Neural cell (in vitro differentiated cells): ENCODE data around the gene SNRPA1. TPM values are rescaled to one million over a fixed set of nuclear protein-coding genes. Genes with fewer than 3 reads are reported as not detected.

Experiments used
- H2AFZ ChIP-seq: fragments of 200-600, 300-800 bp; sonication (generic), shearing (Covaris generic); 2 replicates; pipeline ENCODE4 v1.6.0; 2014; ENCODE audit warnings: low read depth, mild to moderate bottlenecking, antibody characterized with exemption, low read length, moderate library complexity
- H3F3A ChIP-seq: fragments of 200-600 bp; shearing (Covaris generic); 2 replicates; pipeline ENCODE4 v1.6.1; 2016; ENCODE audit warnings: mild to moderate bottlenecking, moderate library complexity, mixed read lengths, antibody characterized with exemption, low read length; ENCODE audit not compliant: insufficient read depth, poor library complexity, severe bottlenecking
- H3K27ac ChIP-seq: fragments of 200-600, 300-800 bp; sonication (generic), shearing (Covaris generic); 2 replicates; pipeline ENCODE4 v1.5.1; 2014; ENCODE audit warnings: mild to moderate bottlenecking, low read length, moderate library complexity
- H3K27me3 ChIP-seq: fragments of 300-800, 200-600 bp; sonication (generic), shearing (Covaris generic); 2 replicates; pipeline ENCODE4 v1.6.0; 2014; ENCODE audit warnings: mild to moderate bottlenecking, low read depth, low read length, moderate library complexity; ENCODE audit not compliant: insufficient read depth
- H3K36me3 ChIP-seq: fragments of 300-800, 200-600 bp; sonication (generic), shearing (Covaris generic); 2 replicates; pipeline ENCODE4 v1.5.1; 2014; ENCODE audit warnings: mild to moderate bottlenecking, antibody characterized with exemption, low read length, moderate library complexity; ENCODE audit not compliant: insufficient read depth
- H3K4me2 ChIP-seq: fragments of 300-800, 200-600 bp; sonication (generic), shearing (Covaris generic); 2 replicates; pipeline ENCODE4 v1.6.0; 2014; ENCODE audit warnings: mild to moderate bottlenecking, low read length
- H3K4me3 ChIP-seq: fragments of 300-800, 200-600 bp; sonication (generic), shearing (Covaris generic); 2 replicates; pipeline ENCODE4 v1.5.1; 2014; ENCODE audit warnings: mild to moderate bottlenecking, low read length, moderate library complexity
- H3K79me2 ChIP-seq: fragments of 200-600 bp; shearing (Covaris generic); replicated peaks from 2 replicates; pipeline ENCODE4 v1.6.0; 2014; ENCODE audit warnings: mild to moderate bottlenecking, low read length, moderate library complexity; ENCODE audit not compliant: insufficient read depth
- H3K9ac ChIP-seq: fragments of 300-800, 200-600 bp; sonication (generic), shearing (Covaris generic); 2 replicates; pipeline ENCODE4 v1.6.1; 2016; ENCODE audit warnings: mild to moderate bottlenecking, low read length, mixed read lengths
- H3K9me2 ChIP-seq: fragments of 200-600 bp; shearing (Covaris generic); 2 replicates; pipeline ENCODE4 v1.6.1; 2016; ENCODE audit warnings: mild to moderate bottlenecking, low read length, mixed read lengths; ENCODE audit not compliant: insufficient read depth
- H3K9me3 ChIP-seq: fragments of 200-600, 300-800 bp; sonication (generic), shearing (Covaris generic); 2 replicates; pipeline ENCODE4 v1.6.1; 2016; ENCODE audit warnings: mild to moderate bottlenecking, mixed run types, low read length, moderate library complexity, mixed read lengths
- H4K20me1 ChIP-seq: fragments of 200-600 bp; shearing (Covaris generic); 2 replicates; pipeline ENCODE4 v1.6.1; 2016; ENCODE audit warnings: mild to moderate bottlenecking, mixed run types; ENCODE audit not compliant: insufficient read depth
- EP300 ChIP-seq: fragments of 450-650 bp; conservative IDR thresholded peaks from 2 replicates; pipeline ENCODE4 v1.6.1; 2014; ENCODE audit warnings: antibody characterized with exemption, mild to moderate bottlenecking, moderate library complexity; ENCODE audit not compliant: poor library complexity, severe bottlenecking
- EZH2 ChIP-seq: fragments of 200-600, 300-800 bp; shearing (Covaris generic), sonication (generic); IDR thresholded peaks from 2 replicates; pipeline ENCODE4 v1.6.1; 2014; ENCODE audit warnings: antibody characterized with exemption, low read length, borderline replicate concordance, mild to moderate bottlenecking; ENCODE audit not compliant: insufficient read depth, poor library complexity, severe bottlenecking
- MXI1 ChIP-seq: fragments of 450-650 bp; conservative IDR thresholded peaks from 2 replicates; pipeline ENCODE4 v1.6.1; 2014; ENCODE audit warnings: antibody characterized with exemption, mild to moderate bottlenecking; ENCODE audit not compliant: poor library complexity, severe bottlenecking
- POLR2AphosphoS5 ChIP-seq: IDR thresholded peaks from 2 replicates; pipeline ENCODE4 v1.6.1; 2012
- RAD21 ChIP-seq: fragments of 450-650 bp; conservative IDR thresholded peaks from 2 replicates; pipeline ENCODE4 v1.6.1; 2014; ENCODE audit warnings: antibody characterized with exemption, mild to moderate bottlenecking, moderate library complexity
- SMC3 ChIP-seq: fragments of 450-650 bp; conservative IDR thresholded peaks from 2 replicates; pipeline ENCODE4 v1.6.1; 2014; ENCODE audit warnings: antibody characterized with exemption, mild to moderate bottlenecking, moderate library complexity; ENCODE audit not compliant: poor library complexity
- TAF1 ChIP-seq: IDR thresholded peaks from 2 replicates; pipeline ENCODE4 v1.6.1; 2012; ENCODE audit warnings: low read depth
- polyA plus RNA-seq: library from polyadenylated mRNA; depleted of rRNA; stranded (reverse); fragments of >200 nt; gene quantifications from 2 replicates; pipeline ENCODE4 v1.2.3, GENCODE V29; 2014
- TF ChIP-seq, protein P1 (sequence below): fragments of 450-650 bp; IDR thresholded peaks from 2 replicates; pipeline ENCODE4 v1.5.1; 2014; ENCODE audit warnings: antibody characterized with exemption, mild to moderate bottlenecking, moderate library complexity; ENCODE audit not compliant: poor library complexity, severe bottlenecking
- TF ChIP-seq, protein P2 (sequence below): IDR thresholded peaks from 2 replicates; pipeline ENCODE4 v1.6.1; 2012; ENCODE audit warnings: borderline replicate concordance

The SNRPA1 gene
- polyA plus RNA-seq, 1 donor from 2014 or later: 53.6 TPM

DNA sequence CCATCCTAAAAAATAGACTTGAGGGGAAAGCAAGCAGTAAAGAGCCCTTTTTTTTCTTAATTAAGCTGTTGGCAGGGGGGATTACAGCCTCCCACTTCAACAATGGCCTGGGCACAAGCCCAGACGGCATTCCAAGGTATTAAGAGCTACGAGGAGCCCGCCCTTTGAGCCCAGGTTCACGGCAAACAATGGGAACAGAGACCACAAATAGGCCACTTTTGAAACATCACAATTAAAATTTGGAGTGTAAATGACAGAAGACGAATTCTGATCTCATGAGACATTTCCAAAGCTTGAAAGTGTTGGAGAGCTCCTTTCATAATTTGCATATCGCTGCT lies 52.1 kb downstream of the SNRPA1 start:
- no peak overlapping the region for H3K27ac ChIP-seq
- no peak for TF ChIP-seq SMC3
- TF ChIP-seq MXI1: no peak
- TF ChIP-seq, protein P1, sequence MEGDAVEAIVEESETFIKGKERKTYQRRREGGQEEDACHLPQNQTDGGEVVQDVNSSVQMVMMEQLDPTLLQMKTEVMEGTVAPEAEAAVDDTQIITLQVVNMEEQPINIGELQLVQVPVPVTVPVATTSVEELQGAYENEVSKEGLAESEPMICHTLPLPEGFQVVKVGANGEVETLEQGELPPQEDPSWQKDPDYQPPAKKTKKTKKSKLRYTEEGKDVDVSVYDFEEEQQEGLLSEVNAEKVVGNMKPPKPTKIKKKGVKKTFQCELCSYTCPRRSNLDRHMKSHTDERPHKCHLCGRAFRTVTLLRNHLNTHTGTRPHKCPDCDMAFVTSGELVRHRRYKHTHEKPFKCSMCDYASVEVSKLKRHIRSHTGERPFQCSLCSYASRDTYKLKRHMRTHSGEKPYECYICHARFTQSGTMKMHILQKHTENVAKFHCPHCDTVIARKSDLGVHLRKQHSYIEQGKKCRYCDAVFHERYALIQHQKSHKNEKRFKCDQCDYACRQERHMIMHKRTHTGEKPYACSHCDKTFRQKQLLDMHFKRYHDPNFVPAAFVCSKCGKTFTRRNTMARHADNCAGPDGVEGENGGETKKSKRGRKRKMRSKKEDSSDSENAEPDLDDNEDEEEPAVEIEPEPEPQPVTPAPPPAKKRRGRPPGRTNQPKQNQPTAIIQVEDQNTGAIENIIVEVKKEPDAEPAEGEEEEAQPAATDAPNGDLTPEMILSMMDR: no peak
- TF ChIP-seq POLR2AphosphoS5: no peak
- TF ChIP-seq, protein P2, sequence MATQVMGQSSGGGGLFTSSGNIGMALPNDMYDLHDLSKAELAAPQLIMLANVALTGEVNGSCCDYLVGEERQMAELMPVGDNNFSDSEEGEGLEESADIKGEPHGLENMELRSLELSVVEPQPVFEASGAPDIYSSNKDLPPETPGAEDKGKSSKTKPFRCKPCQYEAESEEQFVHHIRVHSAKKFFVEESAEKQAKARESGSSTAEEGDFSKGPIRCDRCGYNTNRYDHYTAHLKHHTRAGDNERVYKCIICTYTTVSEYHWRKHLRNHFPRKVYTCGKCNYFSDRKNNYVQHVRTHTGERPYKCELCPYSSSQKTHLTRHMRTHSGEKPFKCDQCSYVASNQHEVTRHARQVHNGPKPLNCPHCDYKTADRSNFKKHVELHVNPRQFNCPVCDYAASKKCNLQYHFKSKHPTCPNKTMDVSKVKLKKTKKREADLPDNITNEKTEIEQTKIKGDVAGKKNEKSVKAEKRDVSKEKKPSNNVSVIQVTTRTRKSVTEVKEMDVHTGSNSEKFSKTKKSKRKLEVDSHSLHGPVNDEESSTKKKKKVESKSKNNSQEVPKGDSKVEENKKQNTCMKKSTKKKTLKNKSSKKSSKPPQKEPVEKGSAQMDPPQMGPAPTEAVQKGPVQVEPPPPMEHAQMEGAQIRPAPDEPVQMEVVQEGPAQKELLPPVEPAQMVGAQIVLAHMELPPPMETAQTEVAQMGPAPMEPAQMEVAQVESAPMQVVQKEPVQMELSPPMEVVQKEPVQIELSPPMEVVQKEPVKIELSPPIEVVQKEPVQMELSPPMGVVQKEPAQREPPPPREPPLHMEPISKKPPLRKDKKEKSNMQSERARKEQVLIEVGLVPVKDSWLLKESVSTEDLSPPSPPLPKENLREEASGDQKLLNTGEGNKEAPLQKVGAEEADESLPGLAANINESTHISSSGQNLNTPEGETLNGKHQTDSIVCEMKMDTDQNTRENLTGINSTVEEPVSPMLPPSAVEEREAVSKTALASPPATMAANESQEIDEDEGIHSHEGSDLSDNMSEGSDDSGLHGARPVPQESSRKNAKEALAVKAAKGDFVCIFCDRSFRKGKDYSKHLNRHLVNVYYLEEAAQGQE: no peak
- TF ChIP-seq RAD21: no peak
- no peak for TF ChIP-seq EP300
- no peak for TF ChIP-seq TAF1
- no peak for TF ChIP-seq EZH2
- no peaks in the 10 kb centered on the region for H3K36me3 ChIP-seq
- H3K9me2 ChIP-seq: no peaks in the 10 kb centered on the region
- H3K9ac ChIP-seq: no peak overlapping the region
- no peak overlapping the region for H3K4me3 ChIP-seq
- H3K4me2 ChIP-seq: no peak overlapping the region
- no peak overlapping the region for H2AFZ ChIP-seq
- H3K9me3 ChIP-seq: no peaks in the 10 kb centered on the region
- H3K79me2 ChIP-seq: peaks cover 59% of the 10 kb centered on the region
- no peaks in the 10 kb centered on the region for H3K27me3 ChIP-seq
- no peaks in the 10 kb centered on the region for H3F3A ChIP-seq
- no peaks in the 10 kb centered on the region for H4K20me1 ChIP-seq

DNA sequence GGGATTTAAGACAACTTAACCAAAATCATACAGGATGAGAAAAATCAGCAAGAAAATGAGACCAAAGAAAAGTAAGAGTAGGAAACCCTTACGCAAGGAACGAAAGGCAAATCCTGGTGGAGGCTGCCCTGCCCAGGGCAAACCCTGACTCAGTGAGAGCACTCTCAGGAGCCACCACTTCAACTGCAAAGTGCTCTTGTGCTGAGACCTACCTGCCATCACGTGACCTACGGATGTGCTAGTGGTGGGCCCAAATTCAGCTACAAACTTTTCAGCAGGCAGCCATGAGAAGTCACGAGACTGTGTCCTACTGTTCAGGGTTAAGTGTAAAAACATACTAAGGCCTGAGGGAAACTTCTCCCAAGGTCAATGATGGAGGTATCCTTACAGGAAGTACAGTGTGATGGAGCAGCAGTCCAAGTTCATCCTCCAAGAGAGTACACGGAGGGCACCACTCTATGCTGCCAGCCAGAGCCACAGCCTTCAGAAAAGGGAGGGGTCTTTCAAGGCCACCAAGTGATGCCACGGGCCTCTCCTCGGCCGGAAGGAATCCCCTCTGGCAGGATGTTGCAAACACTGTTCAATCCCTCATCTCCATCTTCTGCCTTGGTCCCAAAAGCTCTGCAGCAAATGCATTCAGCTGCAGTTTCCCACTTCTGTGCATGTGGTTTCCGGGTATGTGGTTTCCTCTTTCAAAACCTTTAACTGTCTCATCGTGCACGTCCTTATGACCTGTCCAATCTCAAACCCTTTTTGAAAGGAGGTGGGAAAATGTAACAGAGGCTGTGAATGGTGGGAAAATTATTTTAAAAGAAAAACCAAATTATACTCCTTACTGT lies 52.7 kb downstream of the SNRPA1 start:
- no peak overlapping the region for H3K4me3 ChIP-seq
- no peaks in the 10 kb centered on the region for H3K9me2 ChIP-seq
- H3K27ac ChIP-seq: no peak overlapping the region
- TF ChIP-seq EZH2 (no peak), SMC3 (no peak)
- TF ChIP-seq, protein P1: no peak
- H3K4me2 ChIP-seq: no peak overlapping the region
- H3K79me2 ChIP-seq: peaks cover 59% of the 10 kb centered on the region
- no peaks in the 10 kb centered on the region for H3K36me3 ChIP-seq
- H3F3A ChIP-seq: no peaks in the 10 kb centered on the region
- no peaks in the 10 kb centered on the region for H3K27me3 ChIP-seq
- no peak overlapping the region for H2AFZ ChIP-seq
- no peaks in the 10 kb centered on the region for H4K20me1 ChIP-seq
- no peak overlapping the region for H3K9ac ChIP-seq
- no peaks in the 10 kb centered on the region for H3K9me3 ChIP-seq
